Measurements from ENCODE around the gene SUMO3.

The SUMO3 gene

GRCh38 chr21:44758781-44759627 is 58.9 kb downstream of the SUMO3 start:
- DNase-seq = no peak

- no peak for DNase-seq
Measured at GRCh38 chr21:44758141-44758561, 59.7 kb downstream of the SUMO3 start.

- no peak for DNase-seq
Measured at GRCh38 chr21:44757731-44758130, 60.1 kb downstream of the SUMO3 start.

GRCh38 chr21:44756423-44757185 is 61.3 kb downstream of the SUMO3 start:
- no peak for DNase-seq

Data from activated CD4-positive, alpha-beta T cell treated with anti-CD3 and anti-CD28 coated beads for 48 hours (primary cell).